Bronchial epithelial cell (primary cell): ENCODE results near the gene MUC20. TPM values are rescaled to one million over a fixed set of nuclear protein-coding genes. Genes with fewer than 3 reads are reported as not detected.
"Not testable (repeated sequence)": the region's sequence is repeated elsewhere in the genome, so short reads cannot be mapped to it uniquely, and the experiment has no call there.

Experiments used
- DNase-seq: peaks from one replicate; pipeline ENCODE4 v3.0.0-alpha.2; 2010; ENCODE audit warnings: low read depth
- FAIRE-seq: peaks from 2 replicates; lab custom pipeline; 2011; peaks lifted over from hg19 to GRCh38; lab: Jason Lieb, UNC
- H3K27me3 ChIP-seq: 2 replicates; pipeline ENCODE4 v1.5.1; 2011; ENCODE audit warnings: low read length; ENCODE audit not compliant: control insufficient read depth, insufficient read depth
- H3K36me3 ChIP-seq: 2 replicates; pipeline ENCODE4 v1.5.1; 2011; ENCODE audit warnings: low read length; ENCODE audit not compliant: control insufficient read depth, insufficient read depth
- H3K4me3 ChIP-seq: 2 replicates; pipeline ENCODE4 v1.5.1; 2011; ENCODE audit warnings: mild to moderate bottlenecking, low read depth, low read length, control low read depth
- total RNA-seq: library from RNA; depleted of rRNA; stranded (reverse); fragments of >200 nt; gene quantifications from 2 replicates; pipeline ENCODE4 v1.2.1, GENCODE V29; 2014
- TF ChIP-seq, protein P1 (sequence below): IDR thresholded peaks from 2 replicates; pipeline ENCODE4 v1.5.1; 2011; ENCODE audit warnings: mild to moderate bottlenecking, moderate library complexity, low read length, control low read depth, inconsistent platforms; ENCODE audit not compliant: insufficient read depth, severe bottlenecking

Gene MUC20
- total RNA-seq, 1 donor from 2014 or later = 1.6 TPM

DNA sequence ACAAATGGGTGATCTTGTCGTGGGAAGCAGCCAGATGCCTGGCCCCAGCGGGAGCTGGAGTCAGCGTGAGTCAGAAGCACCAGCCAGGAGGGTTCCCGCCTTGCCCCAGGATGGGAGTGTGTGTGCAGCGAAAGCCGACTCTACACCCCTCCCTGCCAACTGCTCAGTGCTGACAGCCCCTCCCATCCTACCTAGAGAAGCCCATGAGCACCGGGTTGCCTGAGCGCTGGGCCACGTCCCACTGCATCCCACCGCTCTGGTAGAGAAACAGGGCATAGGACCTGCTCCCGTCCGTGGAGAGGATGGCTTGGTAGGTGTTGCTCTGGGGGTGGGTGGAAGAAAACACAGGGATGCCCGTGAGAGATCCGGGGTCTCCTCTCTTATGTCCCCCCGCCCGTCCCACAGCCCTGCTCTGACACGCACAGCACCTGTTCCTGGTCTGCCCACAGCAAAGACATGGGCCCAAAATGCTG is 48.1 kb downstream of the MUC20 start:
- TF ChIP-seq, protein P1, sequence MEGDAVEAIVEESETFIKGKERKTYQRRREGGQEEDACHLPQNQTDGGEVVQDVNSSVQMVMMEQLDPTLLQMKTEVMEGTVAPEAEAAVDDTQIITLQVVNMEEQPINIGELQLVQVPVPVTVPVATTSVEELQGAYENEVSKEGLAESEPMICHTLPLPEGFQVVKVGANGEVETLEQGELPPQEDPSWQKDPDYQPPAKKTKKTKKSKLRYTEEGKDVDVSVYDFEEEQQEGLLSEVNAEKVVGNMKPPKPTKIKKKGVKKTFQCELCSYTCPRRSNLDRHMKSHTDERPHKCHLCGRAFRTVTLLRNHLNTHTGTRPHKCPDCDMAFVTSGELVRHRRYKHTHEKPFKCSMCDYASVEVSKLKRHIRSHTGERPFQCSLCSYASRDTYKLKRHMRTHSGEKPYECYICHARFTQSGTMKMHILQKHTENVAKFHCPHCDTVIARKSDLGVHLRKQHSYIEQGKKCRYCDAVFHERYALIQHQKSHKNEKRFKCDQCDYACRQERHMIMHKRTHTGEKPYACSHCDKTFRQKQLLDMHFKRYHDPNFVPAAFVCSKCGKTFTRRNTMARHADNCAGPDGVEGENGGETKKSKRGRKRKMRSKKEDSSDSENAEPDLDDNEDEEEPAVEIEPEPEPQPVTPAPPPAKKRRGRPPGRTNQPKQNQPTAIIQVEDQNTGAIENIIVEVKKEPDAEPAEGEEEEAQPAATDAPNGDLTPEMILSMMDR = no peak
- FAIRE-seq (no peak), DNase-seq (no peak)

DNA sequence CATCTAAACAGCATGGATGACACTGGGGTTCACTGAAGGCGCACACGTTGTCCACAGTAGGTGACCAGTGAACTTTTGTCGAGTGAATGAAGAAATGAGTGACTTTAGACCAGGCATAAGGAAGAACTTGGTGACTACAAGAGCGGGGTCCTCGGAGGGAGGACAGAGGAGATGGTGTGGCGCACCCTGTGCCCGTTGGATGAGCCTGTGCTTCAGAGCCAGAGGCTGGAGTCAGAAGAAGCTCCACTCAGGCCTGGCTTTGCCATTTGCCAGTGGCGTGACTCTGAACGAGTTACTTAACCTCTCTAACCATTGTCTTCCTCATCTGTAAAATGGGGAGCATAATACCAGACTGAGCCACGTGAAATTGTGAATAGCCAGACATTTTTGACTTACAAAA is 48.8 kb downstream of the MUC20 start:
- TF ChIP-seq, protein P1 = no peak

More for the DNA sequence above, 48.1 kb downstream of the MUC20 start:
- Histone ChIP-seq H3K36me3 (no peaks in the 10 kb centered on the region), H3K4me3 (no peak overlapping the region), H3K27me3 (no peaks in the 10 kb centered on the region)

DNA sequence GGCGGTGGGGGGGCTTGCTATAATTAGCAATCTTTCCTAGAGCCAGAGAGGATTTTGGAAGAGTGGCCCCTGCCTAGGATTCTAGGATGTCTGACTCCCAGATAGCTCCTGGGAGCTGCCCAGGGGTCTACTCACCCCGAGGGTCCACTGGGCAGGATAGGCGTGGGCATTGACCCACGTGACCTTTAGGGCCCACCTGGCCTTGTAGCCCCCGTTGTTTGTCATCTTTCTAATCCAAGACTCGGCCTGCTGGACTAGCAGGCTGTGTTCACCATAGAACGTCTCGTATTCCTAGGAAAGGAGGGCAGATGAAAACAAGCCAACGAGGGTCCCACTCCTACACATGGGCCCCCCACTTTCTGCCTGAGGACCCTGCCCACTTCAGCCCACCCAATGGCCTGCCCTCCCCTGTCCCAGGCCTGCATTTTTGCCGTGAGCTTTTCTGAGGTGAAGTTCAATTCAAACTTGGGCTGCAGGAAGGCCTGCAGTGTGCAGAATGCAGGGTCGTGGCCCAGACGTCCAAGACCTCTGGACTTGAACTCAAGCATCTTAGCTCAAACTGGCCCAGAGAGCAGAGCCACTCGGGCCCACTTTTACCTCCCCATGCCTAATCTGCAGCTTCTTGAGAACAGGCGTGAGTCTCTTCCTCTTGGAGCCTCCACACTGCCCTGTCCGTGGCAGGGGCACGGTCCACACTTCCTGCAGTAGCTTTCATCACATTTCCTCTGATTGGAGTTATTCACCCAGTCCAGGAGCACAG is 49.5 kb downstream of the MUC20 start:
- no peak for DNase-seq
- H3K4me3 ChIP-seq = no peak overlapping the region
- FAIRE-seq = no peak
- no peaks in the 10 kb centered on the region for H3K27me3 ChIP-seq
- H3K36me3 ChIP-seq = no peaks in the 10 kb centered on the region
- TF ChIP-seq, protein P1 = no peak

More for the DNA sequence above, 48.8 kb downstream of the MUC20 start:
- FAIRE-seq (no peak), DNase-seq (no peak)
- Histone ChIP-seq H3K27me3 (no peaks in the 10 kb centered on the region), H3K36me3 (no peaks in the 10 kb centered on the region), H3K4me3 (no peak overlapping the region)

DNA sequence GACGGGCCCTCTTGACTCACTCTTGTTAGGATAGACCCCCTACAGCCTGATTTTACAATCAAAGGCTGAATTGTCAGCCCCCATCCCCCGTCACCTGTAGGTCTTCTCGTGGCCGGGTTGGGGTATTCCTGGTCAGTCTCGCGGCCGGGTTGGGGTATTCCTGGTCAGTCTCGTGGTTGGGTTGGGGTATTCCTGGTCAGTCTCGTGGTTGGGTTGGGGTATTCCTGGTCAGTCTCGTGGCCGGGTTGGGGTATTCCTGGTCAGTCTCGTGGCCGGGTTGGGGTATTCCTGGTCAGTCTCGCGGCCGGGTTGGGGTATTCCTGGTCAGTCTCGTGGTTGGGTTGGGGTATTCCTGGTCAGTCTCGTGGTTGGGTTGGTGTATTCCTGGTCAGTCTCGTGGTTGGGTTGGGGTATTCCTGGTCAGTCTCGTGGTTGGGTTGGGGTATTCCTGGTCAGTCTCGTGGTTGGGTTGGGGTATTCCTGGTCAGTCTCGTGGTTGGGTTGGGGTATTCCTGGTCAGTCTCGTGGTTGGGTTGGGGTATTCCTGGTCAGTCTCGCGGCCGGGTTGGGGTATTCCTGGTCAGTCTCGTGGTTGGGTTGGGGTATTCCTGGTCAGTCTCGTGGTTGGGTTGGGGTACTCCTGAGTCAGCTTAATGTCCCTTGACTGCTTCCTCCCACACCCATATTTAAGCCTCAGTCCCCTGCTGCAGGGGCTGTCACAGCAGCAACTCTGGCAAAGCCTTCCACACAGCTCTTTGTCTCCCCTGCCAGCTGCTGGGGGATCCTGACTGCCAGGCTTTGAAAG is 50.3 kb downstream of the MUC20 start:
- not testable (repeated sequence) for FAIRE-seq, H3K36me3 ChIP-seq, DNase-seq, H3K4me3 ChIP-seq, H3K27me3 ChIP-seq

DNA sequence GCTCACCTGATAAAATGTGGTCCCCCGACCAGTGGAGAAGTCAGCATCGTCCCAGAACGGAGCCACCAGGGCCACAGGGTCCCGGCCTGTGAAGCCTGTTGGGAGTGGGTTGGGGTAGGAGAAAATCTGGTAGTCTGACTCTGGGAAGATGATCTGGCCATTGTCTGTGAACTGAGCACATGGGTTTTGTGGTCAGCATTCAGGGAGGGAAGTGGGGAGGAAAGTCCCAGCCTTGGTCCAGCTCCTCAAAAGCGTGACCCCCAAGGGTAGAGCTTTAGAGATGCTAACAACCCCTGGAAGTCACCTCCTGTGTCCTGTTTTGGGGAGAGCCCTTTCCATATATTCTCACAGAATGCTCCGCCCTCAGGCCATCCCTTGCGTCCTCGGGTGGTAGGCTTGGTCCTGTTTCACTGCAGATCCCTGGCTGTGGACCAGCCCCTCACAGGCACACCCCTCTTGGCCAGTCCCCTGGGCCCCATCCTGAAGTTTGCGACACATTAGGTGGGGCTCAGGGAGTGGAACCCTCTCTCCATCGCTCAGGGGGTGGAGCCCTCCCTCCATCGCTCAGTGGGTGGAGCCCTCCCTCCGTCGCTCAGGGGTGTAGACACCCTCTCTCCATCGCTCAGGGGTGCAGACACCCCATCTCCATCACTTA is 51.0 kb downstream of the MUC20 start:
- TF ChIP-seq, protein P1 = no peak
- no peak for FAIRE-seq
- Histone ChIP-seq H3K4me3 (no peak overlapping the region), H3K36me3 (no peaks in the 10 kb centered on the region), H3K27me3 (no peaks in the 10 kb centered on the region)
- DNase-seq = no peak
